Brain microvascular endothelial cell (primary cell): ENCODE data around the gene DHCR24.
"Not testable (repeated sequence)": the region's sequence is repeated elsewhere in the genome, so short reads cannot be mapped to it uniquely, and the experiment has no call there.

Experiments used
- DNase-seq: peaks from one replicate; pipeline ENCODE4 v3.0.0-alpha.2; 2020
- H3K27ac ChIP-seq: fragments of 250-450 bp; sonication (Bioruptor Pico); 2 replicates; pipeline ENCODE4 v1.5.1; 2020; ENCODE audit warnings: mild to moderate bottlenecking, moderate library complexity
- H3K27me3 ChIP-seq: fragments of 250-450 bp; sonication (Bioruptor Pico); replicated peaks from 2 replicates; pipeline ENCODE4 v1.5.1; 2020; ENCODE audit warnings: mild to moderate bottlenecking
- H3K36me3 ChIP-seq: fragments of 250-450 bp; sonication (Bioruptor Pico); replicated peaks from 2 replicates; pipeline ENCODE4 v1.5.1; 2020; ENCODE audit warnings: mild to moderate bottlenecking
- H3K4me3 ChIP-seq: 2 replicates; pipeline ENCODE4 v1.5.1; 2011; ENCODE audit warnings: low read depth, mild to moderate bottlenecking, control low read depth, low read length, moderate library complexity
- CTCF ChIP-seq: IDR thresholded peaks from 2 replicates; pipeline ENCODE4 v1.5.1; 2011; ENCODE audit warnings: low read depth, mild to moderate bottlenecking, moderate library complexity, low read length, control low read depth, inconsistent platforms; ENCODE audit errors: missing control alignments
- in situ Hi-C: cut with HindIII; loops from 2 replicates; pipeline ENCODE4 v1.10.0; 2017; ENCODE audit warnings: low sequenced_read_pairs, low pct_ligation_motif_present

DHCR24 gene

GRCh38 chr1:54886724-54887664 lies at the start of gene DHCR24:
DHCR24 (minus strand) TSS chr1:54887195; CDS start chr1:54887119, 76 bp downstream.
- peak; percentile 1 for TF ChIP-seq CTCF

GRCh38 chr1:54936791-54937190 lies 49.8 kb upstream of the DHCR24 start:
- in situ Hi-C loops: no loop called here
- H3K27me3 ChIP-seq: no peaks in the 10 kb centered on the region
- TF ChIP-seq CTCF: no peak
- no peak overlapping the region for H3K27ac ChIP-seq
- DNase-seq: no peak
- no peak overlapping the region for H3K4me3 ChIP-seq
- H3K36me3 ChIP-seq: no peaks in the 10 kb centered on the region

More at GRCh38 chr1:54886724-54887664, at the start of gene DHCR24:
- DNase-seq: peak; percentile 70
- Histone ChIP-seq H3K27me3 (no peaks in the 10 kb centered on the region), H3K4me3 (peak within 1 kb of the TSS; percentile 96), H3K27ac (peak within 1 kb of the TSS; percentile 55), H3K36me3 (peaks cover 11% of the 10 kb centered on the region)
- in situ Hi-C loops: no loop called here

GRCh38 chr1:54934869-54935268 lies 47.9 kb upstream of the DHCR24 start:
- no peak overlapping the region for H3K4me3 ChIP-seq
- DNase-seq: peak; percentile 75
- no peaks in the 10 kb centered on the region for H3K27me3 ChIP-seq
- in situ Hi-C loops: no loop called here
- no peak for TF ChIP-seq CTCF
- H3K36me3 ChIP-seq: no peaks in the 10 kb centered on the region
- H3K27ac ChIP-seq: peak overlapping the region; percentile 79

- in situ Hi-C loops, H3K27me3 ChIP-seq, DNase-seq, H3K4me3 ChIP-seq, H3K36me3 ChIP-seq: not testable (repeated sequence)
- H3K27ac ChIP-seq: peak overlapping the region; percentile 79
Observed at GRCh38 chr1:54934081-54934480, 47.1 kb upstream of the DHCR24 start.

GRCh38 chr1:54931275-54931840 lies 44.4 kb upstream of the DHCR24 start:
- no peak for DNase-seq
- in situ Hi-C loops: no loop called here
- no peaks in the 10 kb centered on the region for H3K27me3 ChIP-seq
- no peaks in the 10 kb centered on the region for H3K36me3 ChIP-seq
- no peak for TF ChIP-seq CTCF
- H3K27ac ChIP-seq: no peak overlapping the region
- no peak overlapping the region for H3K4me3 ChIP-seq

- Histone ChIP-seq H3K27ac (no peak overlapping the region), H3K36me3 (no peaks in the 10 kb centered on the region), H3K4me3 (no peak overlapping the region), H3K27me3 (no peaks in the 10 kb centered on the region)
- DNase-seq: no peak
- TF ChIP-seq CTCF: no peak
- in situ Hi-C loops: no loop called here
Observed at GRCh38 chr1:54929700-54930099, 42.7 kb upstream of the DHCR24 start.
